ENCODE measurements around the gene SGCD. TPM values are rescaled to one million over a fixed set of nuclear protein-coding genes. Genes with fewer than 3 reads are reported as not detected.

The SGCD gene
- total and polyA plus RNA-seq, 12 donors: 1.0 to 30.4 (median 9.4) TPM

DNA sequence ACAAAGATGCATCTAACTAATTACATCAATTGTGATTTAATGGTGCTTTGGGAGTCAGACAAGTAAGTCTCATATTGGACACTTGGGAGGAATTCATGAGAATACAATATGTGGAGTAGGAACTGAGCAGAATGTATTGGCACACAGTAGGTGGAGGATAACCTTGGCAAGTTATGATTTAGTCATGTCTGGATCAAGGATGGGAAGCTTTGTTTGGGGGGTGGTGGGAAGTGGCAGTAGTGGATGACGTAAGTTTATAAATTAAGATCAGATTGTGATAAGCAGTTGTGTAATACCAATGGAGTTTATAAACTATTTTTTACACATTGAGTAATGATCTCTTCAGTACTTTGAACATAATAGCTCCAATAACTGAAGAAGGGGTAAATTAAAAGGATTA is 67.0 kb downstream of the SGCD start:
- H3K4me1 ChIP-seq (replicated peaks in 1 of 2): peaks cover 26 to 29% of the 10 kb centered on the region in 2 donors
- no peak for TF ChIP-seq POLR2A (IDR thresholded peaks at IDR 0.05)
- TF ChIP-seq, protein P1, sequence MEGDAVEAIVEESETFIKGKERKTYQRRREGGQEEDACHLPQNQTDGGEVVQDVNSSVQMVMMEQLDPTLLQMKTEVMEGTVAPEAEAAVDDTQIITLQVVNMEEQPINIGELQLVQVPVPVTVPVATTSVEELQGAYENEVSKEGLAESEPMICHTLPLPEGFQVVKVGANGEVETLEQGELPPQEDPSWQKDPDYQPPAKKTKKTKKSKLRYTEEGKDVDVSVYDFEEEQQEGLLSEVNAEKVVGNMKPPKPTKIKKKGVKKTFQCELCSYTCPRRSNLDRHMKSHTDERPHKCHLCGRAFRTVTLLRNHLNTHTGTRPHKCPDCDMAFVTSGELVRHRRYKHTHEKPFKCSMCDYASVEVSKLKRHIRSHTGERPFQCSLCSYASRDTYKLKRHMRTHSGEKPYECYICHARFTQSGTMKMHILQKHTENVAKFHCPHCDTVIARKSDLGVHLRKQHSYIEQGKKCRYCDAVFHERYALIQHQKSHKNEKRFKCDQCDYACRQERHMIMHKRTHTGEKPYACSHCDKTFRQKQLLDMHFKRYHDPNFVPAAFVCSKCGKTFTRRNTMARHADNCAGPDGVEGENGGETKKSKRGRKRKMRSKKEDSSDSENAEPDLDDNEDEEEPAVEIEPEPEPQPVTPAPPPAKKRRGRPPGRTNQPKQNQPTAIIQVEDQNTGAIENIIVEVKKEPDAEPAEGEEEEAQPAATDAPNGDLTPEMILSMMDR (IDR thresholded peaks at IDR 0.05): no peak
- peak overlapping the region in 3 of 5 donors; percentile 16 to 34 (median 22) for H3K27ac ChIP-seq
- H3K36me3 ChIP-seq (replicated peaks in 1 of 2): no peaks in the 10 kb centered on the region
- no peak overlapping the region for H3K4me3 ChIP-seq
- WGBS, 4 donors: 41 to 65% (median 53%) methylated on average over 1 of the region's 1 CpG
- intact Hi-C loops (cut with DNase I): no loop called here
- peak in 2 of 7 donors; percentile 16 to 62 for DNase-seq
- H3K9me3 ChIP-seq (replicated peaks in 1 of 3): no peaks in the 10 kb centered on the region
- H3K27me3 ChIP-seq: no peaks in the 10 kb centered on the region

GRCh38 chr5:156394642-156395305 is 67.8 kb downstream of the SGCD start:
- 39 to 60% (median 52%) methylated on average over 6 of the region's 6 CpGs for WGBS, 4 donors
- peak overlapping the region; percentile 16 to 58 (median 34) for H3K27ac ChIP-seq
- no peaks in the 10 kb centered on the region for H3K9me3 ChIP-seq (replicated peaks in 1 of 3)
- intact Hi-C loops (cut with DNase I): no loop called here
- no peaks in the 10 kb centered on the region for H3K36me3 ChIP-seq (replicated peaks in 1 of 2)
- no peak for TF ChIP-seq POLR2A (IDR thresholded peaks at IDR 0.05)
- TF ChIP-seq, protein P1 (IDR thresholded peaks at IDR 0.05): no peak
- peak in 5 of 7 donors; percentile 31 to 67 (median 38) for DNase-seq
- no peaks in the 10 kb centered on the region for H3K27me3 ChIP-seq
- no peak overlapping the region for H3K4me3 ChIP-seq
- peaks cover 26 to 37% of the 10 kb centered on the region in 2 donors for H3K4me1 ChIP-seq (replicated peaks in 1 of 2)

- no peaks in the 10 kb centered on the region for H3K9me3 ChIP-seq (replicated peaks in 1 of 3)
- no peaks in the 10 kb centered on the region for H3K27me3 ChIP-seq
- peaks cover 26 to 40% of the 10 kb centered on the region in 2 donors for H3K4me1 ChIP-seq (replicated peaks in 1 of 2)
- H3K36me3 ChIP-seq (replicated peaks in 1 of 2): no peaks in the 10 kb centered on the region
- no peak for TF ChIP-seq POLR2A (IDR thresholded peaks at IDR 0.05)
- TF ChIP-seq, protein P1 (IDR thresholded peaks at IDR 0.05): no peak
- 45 to 71% (median 62%) methylated on average over 2 of the region's 2 CpGs for whole genome bisulfite sequencing, 4 donors
- intact Hi-C loops (cut with DNase I): no loop called here
- peak overlapping the region in 3 of 5 donors; percentile 23 to 58 (median 33) for H3K27ac ChIP-seq
- no peak overlapping the region for H3K4me3 ChIP-seq
- DNase-seq: no peak
These were observed 68.3 kb downstream of the SGCD start for GRCh38 chr5:156395306-156395675.

- peak in 2 of 7 donors; percentile 13 to 17 for DNase-seq
- whole genome bisulfite sequencing, 4 donors: 44 to 52% (median 45%) methylated on average over 11 of the region's 11 CpGs
- intact Hi-C loops (cut with DNase I): no loop called here
- Histone ChIP-seq H3K27ac (peak overlapping the region in 1 of 5 donors; percentile 33), H3K36me3 (replicated peaks in 1 of 2) (no peaks in the 10 kb centered on the region), H3K27me3 (no peaks in the 10 kb centered on the region), H3K9me3 (replicated peaks in 1 of 3) (no peaks in the 10 kb centered on the region), H3K4me1 (replicated peaks in 1 of 2) (peaks cover 26 to 40% of the 10 kb centered on the region in 2 donors), H3K4me3 (no peak overlapping the region)
- TF ChIP-seq, protein P1 (IDR thresholded peaks at IDR 0.05): no peak
- TF ChIP-seq POLR2A (IDR thresholded peaks at IDR 0.05): no peak
These were observed 69.3 kb downstream of the SGCD start for GRCh38 chr5:156396063-156396829.
